SK-N-MC (cell line): ENCODE data around the gene ID3.

ENCODE experiments used
- DNase-seq: peaks from one replicate; pipeline ENCODE4 v3.0.0-alpha.2; 2011; ENCODE audit warnings: low read depth, low spot score
- H3K27ac ChIP-seq: fragments of 200-600 bp; sonication (generic); 2 replicates; pipeline ENCODE4 v1.5.1; 2016; ENCODE audit warnings: mixed run types
- H3K36me3 ChIP-seq: fragments of 200-600 bp; sonication (generic); 2 replicates; pipeline ENCODE4 v1.6.1; 2017; ENCODE audit warnings: antibody characterized with exemption, low read length, mixed read lengths; ENCODE audit not compliant: insufficient read depth
- H3K4me3 ChIP-seq: fragments of 200-600 bp; sonication (generic); 2 replicates; pipeline ENCODE4 v1.5.1; 2016
- H3K9ac ChIP-seq: fragments of 200-600 bp; sonication (generic); 2 replicates; pipeline ENCODE4 v1.8.0; 2017; ENCODE audit warnings: mixed run types, mixed read lengths; ENCODE audit not compliant: insufficient read length
- H3K9me3 ChIP-seq: fragments of 200-600 bp; sonication (generic); 2 replicates; pipeline ENCODE4 v1.6.1; 2017; ENCODE audit warnings: low read depth, mild to moderate bottlenecking, antibody characterized with exemption, low read length, moderate library complexity, mixed read lengths
- EZH2 ChIP-seq: fragments of 200-600 bp; sonication (generic); IDR thresholded peaks from one replicate; pipeline ENCODE4 v1.6.1; 2017; ENCODE audit warnings: antibody characterized with exemption
- FOXP2 ChIP-seq: optimal IDR thresholded peaks from 2 replicates; pipeline ENCODE3; 2011; ENCODE audit warnings: mild to moderate bottlenecking, moderate library complexity; ENCODE audit not compliant: insufficient read depth; ENCODE audit errors: extremely low read length, control extremely low read depth
- POLR2AphosphoS5 ChIP-seq: IDR thresholded peaks from 2 replicates; pipeline ENCODE4 v1.6.1; 2012; ENCODE audit warnings: mild to moderate bottlenecking, low read depth, low read length, borderline replicate concordance

ID3 gene

GRCh38 chr1:23571465-23571864 lies 12.2 kb upstream of the ID3 start:
- Histone ChIP-seq H3K27ac (no peak overlapping the region), H3K36me3 (no peaks in the 10 kb centered on the region), H3K9ac (no peak overlapping the region), H3K4me3 (no peak overlapping the region), H3K9me3 (no peaks in the 10 kb centered on the region)
- TF ChIP-seq FOXP2 (no peak), EZH2 (no peak), POLR2AphosphoS5 (no peak)
- DNase-seq, result no peak

- H3K36me3 ChIP-seq, result no peaks in the 10 kb centered on the region
- H3K9me3 ChIP-seq, result no peaks in the 10 kb centered on the region
- DNase-seq, result no peak
- H3K27ac ChIP-seq, result no peak overlapping the region
- H3K9ac ChIP-seq, result no peak overlapping the region
- no peak overlapping the region for H3K4me3 ChIP-seq
- TF ChIP-seq POLR2AphosphoS5, result no peak
- no peak for TF ChIP-seq FOXP2
- TF ChIP-seq EZH2, result no peak
These were observed 10.8 kb upstream of the ID3 start for GRCh38 chr1:23570001-23570691.

GRCh38 chr1:23568608-23569383 lies 9.5 kb upstream of the ID3 start:
- Histone ChIP-seq H3K36me3 (no peaks in the 10 kb centered on the region), H3K9me3 (no peaks in the 10 kb centered on the region), H3K9ac (no peak overlapping the region), H3K27ac (peak overlapping the region; percentile 23; the same call in 1 of the 2 replicates), H3K4me3 (no peak overlapping the region)
- DNase-seq, result no peak
- TF ChIP-seq EZH2 (no peak), FOXP2 (no peak), POLR2AphosphoS5 (no peak)

GRCh38 chr1:23567996-23568607 lies 8.8 kb upstream of the ID3 start:
- TF ChIP-seq POLR2AphosphoS5, result no peak
- TF ChIP-seq EZH2, result no peak
- no peak for TF ChIP-seq FOXP2
- no peak for DNase-seq
- Histone ChIP-seq H3K9me3 (no peaks in the 10 kb centered on the region), H3K9ac (no peak overlapping the region), H3K4me3 (no peak overlapping the region), H3K27ac (peak overlapping the region; percentile 23; the same call in 1 of the 2 replicates), H3K36me3 (no peaks in the 10 kb centered on the region)

GRCh38 chr1:23567629-23567995 lies 8.3 kb upstream of the ID3 start:
- DNase-seq, result no peak
- Histone ChIP-seq H3K36me3 (no peaks in the 10 kb centered on the region), H3K9me3 (no peaks in the 10 kb centered on the region), H3K4me3 (no peak overlapping the region), H3K9ac (no peak overlapping the region), H3K27ac (no peak overlapping the region)
- no peak for TF ChIP-seq FOXP2
- no peak for TF ChIP-seq EZH2
- no peak for TF ChIP-seq POLR2AphosphoS5

- Histone ChIP-seq H3K36me3 (no peaks in the 10 kb centered on the region), H3K4me3 (no peak overlapping the region), H3K27ac (no peak overlapping the region), H3K9me3 (no peaks in the 10 kb centered on the region), H3K9ac (no peak overlapping the region)
- no peak for DNase-seq
- TF ChIP-seq FOXP2 (no peak), EZH2 (no peak), POLR2AphosphoS5 (no peak)
These were observed 7.0 kb upstream of the ID3 start for GRCh38 chr1:23566304-23566703.

GRCh38 chr1:23565776-23566175 lies 6.5 kb upstream of the ID3 start:
- H3K27ac ChIP-seq, result peak overlapping the region; percentile 60
- H3K36me3 ChIP-seq, result no peaks in the 10 kb centered on the region
- H3K9ac ChIP-seq, result no peak overlapping the region
- no peaks in the 10 kb centered on the region for H3K9me3 ChIP-seq
- no peak for DNase-seq
- no peak for TF ChIP-seq EZH2
- no peak for TF ChIP-seq FOXP2
- TF ChIP-seq POLR2AphosphoS5, result no peak
- H3K4me3 ChIP-seq, result no peak overlapping the region

- no peaks in the 10 kb centered on the region for H3K9me3 ChIP-seq
- H3K9ac ChIP-seq, result peak overlapping the region; percentile 67
- no peaks in the 10 kb centered on the region for H3K36me3 ChIP-seq
- H3K4me3 ChIP-seq, result peak overlapping the region; percentile 42; the same call in 1 of the 2 replicates
- DNase-seq, result no peak
- H3K27ac ChIP-seq, result peak overlapping the region; percentile 100
- TF ChIP-seq FOXP2 (no peak), EZH2 (no peak), POLR2AphosphoS5 (no peak)
These were observed 5.3 kb upstream of the ID3 start for GRCh38 chr1:23564529-23565122.
